ENCODE data around the gene TREX2.

The TREX2 gene

GRCh38 chrX:153475271-153475670, 29.4 kb upstream of the TREX2 start:
- no peak for DNase-seq

GRCh38 chrX:153474718-153475117, 28.9 kb upstream of the TREX2 start:
- DNase-seq = peak; percentile 20

DNA sequence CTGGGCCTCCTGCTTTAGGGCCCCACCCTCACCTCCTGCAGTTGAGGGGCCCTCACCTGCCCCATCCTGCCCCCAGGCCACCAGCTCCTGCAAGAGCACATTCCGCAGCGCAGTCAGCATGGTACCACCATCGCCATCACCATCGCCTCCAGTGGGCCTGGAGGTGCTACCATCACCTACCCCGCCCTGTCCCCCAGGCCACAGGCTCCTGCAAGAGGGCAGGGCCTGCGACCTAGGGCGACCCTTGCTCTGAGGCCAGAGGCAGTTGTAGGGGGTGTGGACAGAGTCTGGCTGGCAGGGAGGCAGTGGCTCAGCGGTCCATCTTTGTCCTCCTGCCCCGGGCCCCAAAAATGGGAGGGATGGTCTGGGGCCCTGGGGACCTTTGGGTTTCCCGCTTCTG, 28.4 kb upstream of the TREX2 start:
- DNase-seq = no peak

GRCh38 chrX:153473126-153473525, 27.3 kb upstream of the TREX2 start:
- no peak for DNase-seq

DNA sequence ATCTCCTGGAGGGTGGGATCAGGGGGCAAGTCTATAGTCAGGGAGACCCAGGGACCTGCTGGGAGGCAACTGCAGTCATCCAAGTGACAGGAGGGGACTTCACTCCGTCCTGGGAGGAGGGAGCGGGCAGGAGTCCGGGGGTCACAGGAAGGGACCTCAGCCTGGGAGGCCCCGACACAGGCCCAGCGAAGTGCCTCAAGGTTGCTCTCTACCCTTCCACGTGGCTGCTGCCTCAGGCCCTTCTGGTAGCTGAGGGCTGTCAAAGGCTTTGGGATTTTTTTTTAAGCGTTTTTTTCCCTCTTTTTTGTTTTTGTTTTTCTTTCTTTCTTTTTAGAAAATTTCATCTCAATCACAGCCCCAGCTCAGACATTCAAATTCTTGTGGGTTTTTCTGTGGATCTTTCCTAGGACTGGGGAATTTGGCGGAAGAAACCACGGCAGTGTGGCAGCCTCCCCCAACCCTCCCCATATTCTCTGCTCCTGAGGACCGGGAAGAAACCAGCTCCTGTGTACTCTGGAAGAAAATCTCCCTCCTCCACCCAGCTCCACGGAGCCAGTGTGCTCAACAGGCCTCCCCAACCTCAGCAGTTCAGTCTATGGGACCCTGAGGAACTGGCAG, 25.9 kb upstream of the TREX2 start:
- DNase-seq = no peak

DNA sequence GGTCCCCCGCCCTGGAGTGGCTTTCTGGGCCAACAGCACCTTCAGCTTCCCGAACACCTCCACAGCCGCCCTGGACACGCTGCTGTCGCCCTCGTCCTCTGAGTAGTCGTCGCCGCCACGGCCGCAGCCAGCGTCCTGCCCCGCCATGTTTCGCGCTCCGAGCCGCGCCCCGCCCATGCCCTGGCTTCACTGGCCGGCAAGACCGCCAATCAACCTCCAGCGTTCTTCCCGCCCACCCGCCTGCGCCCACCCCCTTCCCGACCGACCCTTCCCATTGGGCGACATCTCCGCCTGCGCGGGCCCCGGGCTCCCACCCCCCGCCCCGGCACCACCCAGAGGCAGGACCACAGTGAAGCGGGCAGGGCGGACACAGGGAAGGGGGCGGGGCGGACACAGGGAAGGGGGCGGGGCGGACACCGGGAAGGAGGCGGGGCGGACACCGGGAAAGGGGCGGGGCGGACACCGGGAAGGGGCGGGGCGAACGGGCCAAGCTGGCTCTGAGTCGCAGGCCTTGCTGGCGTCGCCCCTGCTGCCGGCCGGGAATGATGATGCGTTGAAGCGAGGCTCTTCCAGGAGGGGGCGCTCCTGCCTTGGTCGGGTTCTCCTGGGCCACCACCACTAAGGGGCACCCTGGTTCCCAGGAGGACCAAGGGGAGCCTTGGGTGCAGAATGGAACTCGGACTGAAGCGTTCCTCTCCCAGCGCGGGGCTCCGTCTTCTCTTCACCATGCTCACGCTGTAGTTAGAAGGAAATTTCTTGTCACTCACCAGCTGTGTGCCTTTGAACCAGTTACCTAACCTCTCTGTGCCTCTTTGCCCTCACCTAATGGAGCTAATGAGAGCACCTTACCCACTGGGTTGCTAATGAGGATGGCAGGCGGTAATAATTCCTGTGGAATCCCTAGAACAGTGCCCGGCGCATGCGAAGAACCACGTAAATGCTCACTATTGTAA, 24.8 kb upstream of the TREX2 start, which contains the start of gene HAUS7:
TSS of gene HAUS7 (minus strand) at position 166 of the 953 bp plus-strand sequence. CDS start at position 147, 19 bp downstream.
- DNase-seq = peak; percentile 88

DNA sequence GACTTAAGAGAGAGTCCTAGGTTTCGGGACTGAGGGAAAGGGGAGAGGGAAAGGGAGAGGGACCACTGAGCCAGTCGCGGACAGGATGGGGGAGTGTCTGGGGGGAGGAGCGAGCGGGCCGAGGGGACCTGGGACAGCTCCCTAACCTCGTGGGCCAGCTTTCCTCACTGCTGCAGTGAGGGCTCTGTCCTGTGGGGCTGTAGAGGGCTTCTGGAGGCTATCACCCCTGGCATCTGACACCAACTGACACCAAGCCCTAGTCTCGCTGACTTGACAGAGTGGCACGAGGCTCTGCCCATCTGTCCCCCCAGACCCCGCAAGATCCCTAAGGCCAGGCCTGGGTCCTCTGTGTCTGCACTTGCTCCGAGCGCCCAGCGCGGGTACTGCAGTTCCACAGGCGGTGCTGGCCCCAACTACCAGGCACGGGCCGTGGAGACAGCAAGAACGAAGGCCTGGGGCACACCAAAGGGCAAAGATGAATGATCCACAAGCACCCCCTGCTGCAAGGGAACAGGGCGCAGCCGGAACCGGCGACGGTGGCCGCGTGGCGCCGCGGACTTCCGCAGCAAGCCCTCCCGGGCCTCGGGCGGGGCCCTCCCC, 24.1 kb upstream of the TREX2 start:
- DNase-seq = peak; percentile 45

- no peak for DNase-seq
These were observed 22.2 kb upstream of the TREX2 start for GRCh38 chrX:153468008-153468580.

GRCh38 chrX:153465691-153466380, 20.0 kb upstream of the TREX2 start:
- DNase-seq = no peak

DNA sequence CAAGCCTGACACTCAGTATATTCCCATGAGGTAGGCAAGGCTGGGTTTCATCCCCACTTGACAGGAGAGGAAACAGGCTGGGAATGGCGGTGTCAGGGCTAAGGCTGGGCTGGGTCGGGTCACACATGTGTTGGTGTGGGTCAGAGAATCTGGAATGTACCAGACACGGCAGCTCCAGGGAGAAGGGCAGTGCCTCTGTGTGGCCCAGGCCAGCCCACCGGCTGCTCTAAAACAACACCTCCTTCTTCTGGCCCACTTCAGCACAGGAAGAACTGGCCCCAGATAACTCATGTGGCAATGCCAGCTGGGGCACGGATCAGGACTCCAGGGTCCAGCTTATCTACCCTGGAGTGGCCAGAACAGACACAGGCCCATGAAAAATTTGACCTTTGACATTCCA, 18.3 kb upstream of the TREX2 start:
- no peak for DNase-seq

GRCh38 chrX:153463556-153463955, 17.7 kb upstream of the TREX2 start:
- no peak for DNase-seq

DNA sequence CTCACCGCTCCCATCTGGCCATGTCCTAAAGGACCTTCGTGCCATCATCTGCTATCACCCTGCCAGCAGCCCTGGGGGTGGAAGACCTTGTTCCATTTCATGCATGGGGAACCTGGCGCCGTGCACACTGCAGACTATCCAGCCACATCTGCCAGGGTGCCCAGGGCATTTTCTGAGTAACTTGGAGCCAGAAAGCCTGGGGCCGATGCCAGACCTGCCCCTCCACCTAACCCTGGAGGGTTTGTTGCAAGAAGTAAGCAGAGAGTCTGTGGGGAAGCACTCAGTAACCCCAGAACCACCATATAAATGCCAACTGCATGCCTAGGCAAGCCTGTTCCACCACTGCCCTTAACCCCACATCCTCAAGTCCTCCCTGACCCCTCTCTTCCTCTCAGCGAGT, 17.2 kb upstream of the TREX2 start:
- DNase-seq = no peak

GRCh38 chrX:153462291-153462690, 16.4 kb upstream of the TREX2 start:
- DNase-seq = no peak

- DNase-seq = peak; percentile 1
These were observed 15.0 kb upstream of the TREX2 start for GRCh38 chrX:153460826-153461225.

DNA sequence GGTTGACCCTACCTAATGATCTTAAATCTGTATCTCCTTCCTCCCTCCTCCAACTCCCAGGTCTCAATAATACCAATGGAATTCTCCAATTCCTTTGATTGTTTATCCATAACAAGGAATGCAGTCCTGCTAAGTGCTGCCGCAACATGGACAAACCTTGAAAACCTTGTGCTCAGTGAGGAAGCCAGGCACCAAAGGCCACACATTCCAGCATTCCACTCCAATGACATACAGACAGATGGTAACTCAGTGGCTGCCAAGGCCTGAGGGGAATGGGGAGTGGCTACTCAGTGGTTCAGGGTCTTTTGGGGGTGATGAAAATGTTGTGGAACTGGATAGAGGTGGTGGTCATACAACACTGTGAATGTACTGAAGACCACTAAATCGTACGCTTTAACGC, 14.1 kb upstream of the TREX2 start:
- DNase-seq = no peak

DNA sequence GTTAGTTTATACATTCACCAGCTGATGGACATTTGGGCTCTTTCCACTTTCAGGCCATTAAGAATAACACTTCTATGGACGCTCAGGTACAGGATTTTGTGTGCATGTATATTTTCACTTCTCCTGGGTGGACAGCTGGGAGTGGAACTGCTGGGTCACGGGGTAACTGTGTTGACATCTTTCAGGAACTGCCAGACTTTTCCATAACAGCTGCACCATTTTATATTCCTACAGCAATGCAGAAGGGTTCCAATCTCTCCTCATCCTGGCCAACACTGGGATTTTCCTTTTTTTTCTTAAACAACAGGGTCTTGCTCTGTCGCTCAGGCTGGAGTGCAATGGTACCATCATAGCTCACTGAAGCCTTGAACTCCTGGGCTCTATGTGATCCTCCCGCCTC, 12.6 kb upstream of the TREX2 start:
- no peak for DNase-seq

GRCh38 chrX:153457827-153458466, 12.1 kb upstream of the TREX2 start:
- no peak for DNase-seq

DNA sequence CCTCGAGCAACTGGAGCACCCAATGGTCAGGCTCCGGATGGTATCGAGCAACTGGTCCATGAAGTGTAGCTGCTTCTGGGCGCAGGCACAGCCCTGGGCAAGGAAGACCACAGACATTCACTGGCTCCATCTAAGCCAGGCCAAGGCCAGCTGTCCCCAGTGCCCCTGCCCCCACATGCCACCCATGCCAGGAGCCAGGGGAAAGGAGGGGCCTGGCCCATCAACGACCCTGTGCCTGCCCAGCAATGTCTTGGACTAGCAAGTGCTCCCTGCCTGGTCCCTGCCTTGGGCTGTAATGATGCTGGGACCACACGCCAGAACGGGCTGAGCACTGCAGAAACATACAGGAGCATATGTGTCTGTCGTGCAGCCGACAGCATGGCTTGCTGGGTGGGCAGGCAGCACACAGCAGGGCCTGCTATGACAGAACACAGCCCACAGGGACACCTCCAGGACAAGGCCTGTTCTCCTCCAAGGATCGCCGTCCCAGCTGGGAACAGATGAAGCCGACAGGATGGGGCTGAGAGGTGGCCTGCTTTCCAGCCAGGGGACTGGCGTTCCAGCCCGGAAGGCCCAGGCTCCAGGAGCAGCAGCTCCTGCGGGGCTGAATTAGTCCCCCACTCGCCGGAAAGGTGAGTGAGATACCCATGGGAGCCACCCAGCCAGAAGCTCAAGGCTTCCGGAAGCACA, 11.4 kb upstream of the TREX2 start:
- no peak for DNase-seq

- no peak for DNase-seq
These were observed 10.8 kb upstream of the TREX2 start for GRCh38 chrX:153456704-153457103.

DNA sequence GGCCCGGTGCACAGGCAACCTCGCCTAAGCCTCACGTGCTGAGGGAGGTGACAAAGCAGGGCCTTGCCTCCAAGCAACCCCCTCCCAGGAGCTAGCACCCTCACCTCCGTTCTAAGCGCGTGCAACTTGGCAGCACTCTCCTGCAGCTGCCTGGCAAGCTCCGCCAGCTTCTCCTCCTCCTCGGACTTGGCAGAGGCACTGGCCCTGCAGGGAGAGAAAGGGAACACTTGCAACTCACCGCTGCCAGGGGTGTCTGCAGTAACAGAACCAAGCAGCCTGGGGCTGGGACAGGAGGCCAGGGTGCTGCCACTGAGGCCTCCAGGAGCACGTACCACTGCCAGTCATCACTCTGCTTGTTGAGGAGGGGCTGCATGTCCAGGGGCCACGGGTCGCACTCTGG, 10.3 kb upstream of the TREX2 start:
- DNase-seq = no peak

DNA sequence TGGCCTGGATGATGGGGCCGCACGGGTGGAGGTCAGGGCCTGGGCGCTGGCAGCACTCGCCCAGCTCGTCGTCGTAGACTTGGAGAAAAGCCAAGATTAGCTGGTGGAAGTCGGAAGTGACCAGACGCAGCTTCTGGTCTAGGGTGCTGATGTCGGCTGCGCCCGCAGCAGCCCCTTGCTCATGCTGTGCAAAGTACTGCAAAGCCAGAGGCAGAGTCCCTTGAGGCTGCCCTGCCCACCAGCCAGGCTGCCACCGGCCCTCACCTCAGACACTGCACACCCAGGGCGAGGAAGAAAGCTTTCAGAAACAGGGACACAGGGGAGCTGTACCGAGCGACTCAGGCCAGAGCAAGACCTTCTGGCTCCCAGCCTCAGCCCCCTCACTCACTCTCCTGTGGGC, 9.7 kb upstream of the TREX2 start:
- no peak for DNase-seq

Measured in effector CD8-positive, alpha-beta T cell (primary cell).